Adrenal gland (tissue), 5 donors: ENCODE results near the gene CADM1.
A peak's percentile ranks its signal among the peaks of the same experiment; 100 is the strongest.

Experiments
- POLR2A ChIP-seq, 2 donors: fragments of 450-650 bp; IDR thresholded peaks; one replicate each; pipeline ENCODE4 v1.6.1; 2017; ENCODE audit warnings: antibody characterized with exemption in 2 of 2, mild to moderate bottlenecking in 2 of 2, moderate library complexity in 1 of 2
- TF ChIP-seq, protein P1 (sequence below), 6 experiments: fragments of 450-650 bp in 4 of 6; fragments of 200-600 bp in 2 of 6; sonication (generic) in 1 of 6; IDR thresholded peaks; 1 replicate in 5 of 6; 2 replicates in 1 of 6; pipeline versions ENCODE4 v1.5.1 to v1.8.0; 2016 to 2021; ENCODE audit warnings: antibody characterized with exemption in 6 of 6, mild to moderate bottlenecking in 2 of 6, moderate library complexity in 1 of 6
- donor health status: DM: no; HTN: no; CAD: no.

DNA sequence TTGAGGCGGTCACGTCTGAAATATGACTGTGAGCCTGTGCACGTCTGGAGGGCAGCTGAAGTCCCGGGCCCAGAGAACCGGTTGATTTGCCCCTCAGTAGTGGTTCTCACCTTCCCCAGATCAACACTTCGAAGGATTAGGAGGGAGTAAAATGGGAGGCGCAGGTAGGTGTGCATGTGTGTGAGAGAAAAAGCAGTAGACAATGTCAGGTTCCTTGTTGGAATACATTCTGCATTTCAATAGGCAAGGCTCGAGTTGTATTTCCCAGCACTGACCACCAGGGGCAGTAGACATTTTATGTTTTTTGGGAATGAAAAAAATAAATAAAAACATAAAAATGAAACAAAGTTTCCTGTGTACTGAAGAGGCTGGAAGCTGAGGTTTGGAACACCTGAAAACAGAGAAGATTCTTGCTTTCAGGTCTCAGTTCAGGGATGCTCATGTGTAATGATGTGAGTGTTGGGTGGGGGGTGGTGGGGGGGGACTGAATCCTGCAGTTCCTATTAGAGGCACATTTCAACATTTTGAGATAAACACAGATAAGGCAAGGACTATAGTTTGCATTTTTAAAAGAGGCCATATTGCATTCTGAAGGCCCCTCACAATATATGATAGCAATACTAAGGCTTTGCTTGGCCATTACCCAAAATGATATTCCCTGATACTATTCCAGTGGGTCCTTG, 333.9 kb downstream of the CADM1 start:
- TF ChIP-seq, protein P1, sequence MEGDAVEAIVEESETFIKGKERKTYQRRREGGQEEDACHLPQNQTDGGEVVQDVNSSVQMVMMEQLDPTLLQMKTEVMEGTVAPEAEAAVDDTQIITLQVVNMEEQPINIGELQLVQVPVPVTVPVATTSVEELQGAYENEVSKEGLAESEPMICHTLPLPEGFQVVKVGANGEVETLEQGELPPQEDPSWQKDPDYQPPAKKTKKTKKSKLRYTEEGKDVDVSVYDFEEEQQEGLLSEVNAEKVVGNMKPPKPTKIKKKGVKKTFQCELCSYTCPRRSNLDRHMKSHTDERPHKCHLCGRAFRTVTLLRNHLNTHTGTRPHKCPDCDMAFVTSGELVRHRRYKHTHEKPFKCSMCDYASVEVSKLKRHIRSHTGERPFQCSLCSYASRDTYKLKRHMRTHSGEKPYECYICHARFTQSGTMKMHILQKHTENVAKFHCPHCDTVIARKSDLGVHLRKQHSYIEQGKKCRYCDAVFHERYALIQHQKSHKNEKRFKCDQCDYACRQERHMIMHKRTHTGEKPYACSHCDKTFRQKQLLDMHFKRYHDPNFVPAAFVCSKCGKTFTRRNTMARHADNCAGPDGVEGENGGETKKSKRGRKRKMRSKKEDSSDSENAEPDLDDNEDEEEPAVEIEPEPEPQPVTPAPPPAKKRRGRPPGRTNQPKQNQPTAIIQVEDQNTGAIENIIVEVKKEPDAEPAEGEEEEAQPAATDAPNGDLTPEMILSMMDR (IDR thresholded peaks at IDR 0.05), result peak; percentile 52 to 66 (median 60)
- no peak for TF ChIP-seq POLR2A (IDR thresholded peaks at IDR 0.05)
